ACC112 (cell line): ENCODE measurements around the gene EDRF1.
A peak's percentile ranks its signal among the peaks of the same experiment; 100 is the strongest.
"Not testable (repeated sequence)": the region's sequence is repeated elsewhere in the genome, so short reads cannot be mapped to it uniquely, and the experiment has no call there.

Experiments used
- H2AFZ ChIP-seq: fragments of 200-600 bp; sonication (generic); one replicate; pipeline ENCODE4 v1.6.0; 2017; ENCODE audit warnings: antibody characterized with exemption, low read length; ENCODE audit not compliant: unreplicated experiment
- H3K27ac ChIP-seq: fragments of 200-600 bp; sonication (generic); 2 replicates; pipeline ENCODE4 v1.5.1; 2014; ENCODE audit warnings: low read depth, mild to moderate bottlenecking, antibody characterized with exemption, low read length, moderate library complexity
- H3K27me3 ChIP-seq: fragments of 200-600 bp; sonication (generic); 2 replicates; pipeline ENCODE4 v1.6.1; 2014; ENCODE audit warnings: mild to moderate bottlenecking, antibody characterized with exemption, low read length, moderate library complexity, mixed read lengths; ENCODE audit not compliant: insufficient read depth
- H3K36me3 ChIP-seq: fragments of 200-600 bp; sonication (generic); 2 replicates; pipeline ENCODE4 v1.6.1; 2016; ENCODE audit warnings: mild to moderate bottlenecking, antibody characterized with exemption, low read length, moderate library complexity, mixed read lengths; ENCODE audit not compliant: insufficient read depth
- H3K4me1 ChIP-seq: fragments of 200-600 bp; sonication (generic); one replicate; pipeline ENCODE4 v1.6.1; 2016; ENCODE audit warnings: low read length, mixed read lengths; ENCODE audit not compliant: insufficient read depth, unreplicated experiment, control insufficient read depth
- H3K4me3 ChIP-seq: fragments of 200-600 bp; sonication (generic); 2 replicates; pipeline ENCODE4 v1.5.1; 2014; ENCODE audit warnings: mild to moderate bottlenecking, low read depth, low read length
- H3K79me2 ChIP-seq: fragments of 200-600 bp; sonication (generic); one replicate; pipeline ENCODE4 v1.6.0; 2016; ENCODE audit warnings: low read length; ENCODE audit not compliant: control insufficient read depth, unreplicated experiment, insufficient read depth

The EDRF1 gene

DNA sequence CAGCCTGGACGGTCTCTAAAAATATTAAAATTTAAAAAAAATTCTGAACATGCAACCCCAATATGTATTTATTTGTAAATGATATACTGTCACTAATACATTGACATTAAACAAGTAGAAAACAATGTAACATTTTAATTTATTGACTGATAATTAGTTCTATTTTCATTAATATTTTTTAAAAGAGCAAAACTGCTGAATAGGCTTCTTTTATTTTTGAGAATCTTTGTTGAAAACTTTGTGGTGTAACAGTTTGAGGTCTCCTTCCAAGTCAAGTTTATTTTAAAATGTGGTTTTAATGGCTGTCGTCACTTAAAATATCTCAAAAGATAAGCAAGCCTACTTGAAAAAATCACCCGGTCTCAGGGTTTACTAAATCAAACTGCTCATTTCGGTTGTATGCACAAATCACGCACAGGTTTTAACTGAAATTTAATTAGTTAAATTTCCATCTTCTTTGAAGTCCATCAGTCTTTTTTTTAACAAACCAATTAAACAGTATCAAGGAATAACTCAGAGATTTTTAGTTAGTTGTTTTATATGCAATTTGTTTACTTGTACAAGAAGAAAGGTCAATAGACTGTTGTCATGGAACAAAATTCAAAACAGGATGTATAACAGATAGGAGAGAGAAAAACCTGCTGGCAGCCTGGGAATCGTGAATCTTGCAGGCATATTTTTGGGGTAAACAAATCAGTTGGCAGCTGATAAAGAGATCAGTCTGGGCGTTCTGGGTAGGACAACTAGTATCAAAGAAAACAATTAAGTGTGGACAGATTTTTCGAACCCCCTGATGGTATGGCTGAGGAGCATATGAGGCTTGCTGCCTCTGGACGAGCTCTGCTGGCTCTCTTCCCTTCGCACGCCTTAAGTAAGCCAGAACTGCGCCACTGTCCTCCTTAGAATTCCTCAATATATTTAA lies 9.7 kb upstream of the EDRF1 start:
- no peaks in the 10 kb centered on the region for H3K36me3 ChIP-seq

DNA sequence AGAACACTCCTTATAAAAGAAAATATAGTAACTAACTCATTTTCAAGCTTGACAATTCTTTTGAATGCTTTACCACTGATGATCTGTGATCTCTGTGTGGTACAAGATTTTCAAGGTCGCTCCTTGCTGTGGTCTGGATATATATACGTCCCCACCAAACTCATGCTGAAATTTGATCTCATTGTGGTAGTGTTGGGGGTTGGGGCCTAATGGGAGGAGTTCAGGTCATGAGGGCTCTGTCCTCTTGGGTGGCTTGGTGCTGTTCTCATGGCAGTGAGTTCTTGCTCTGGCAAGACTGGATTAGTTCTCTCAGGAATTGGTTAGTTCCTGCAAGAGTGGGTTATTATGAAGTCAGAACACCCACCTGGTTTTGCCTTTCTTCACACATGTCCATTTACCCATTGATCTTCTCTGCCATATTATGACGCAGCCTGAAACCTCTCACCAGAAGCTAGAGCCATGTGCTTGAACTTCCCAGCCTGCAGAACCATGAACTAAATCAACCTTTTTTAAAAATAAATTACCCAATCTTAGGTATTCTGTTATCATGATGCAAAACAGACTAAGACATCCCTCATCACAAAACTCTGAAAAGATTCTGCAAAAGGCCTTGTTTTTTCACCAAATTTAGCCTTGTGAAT lies 8.3 kb upstream of the EDRF1 start:
- Histone ChIP-seq H3K4me1 (no peaks in the 10 kb centered on the region), H3K36me3 (no peaks in the 10 kb centered on the region), H3K27ac (no peak overlapping the region), H3K27me3 (no peaks in the 10 kb centered on the region), H3K4me3 (no peak overlapping the region), H3K79me2 (no peaks in the 10 kb centered on the region), H2AFZ (no peak overlapping the region)

More for the DNA sequence above, 9.7 kb upstream of the EDRF1 start:
- Histone ChIP-seq H3K27ac (no peak overlapping the region), H2AFZ (no peak overlapping the region), H3K4me3 (no peak overlapping the region), H3K79me2 (no peaks in the 10 kb centered on the region), H3K4me1 (no peaks in the 10 kb centered on the region), H3K27me3 (no peaks in the 10 kb centered on the region)

DNA sequence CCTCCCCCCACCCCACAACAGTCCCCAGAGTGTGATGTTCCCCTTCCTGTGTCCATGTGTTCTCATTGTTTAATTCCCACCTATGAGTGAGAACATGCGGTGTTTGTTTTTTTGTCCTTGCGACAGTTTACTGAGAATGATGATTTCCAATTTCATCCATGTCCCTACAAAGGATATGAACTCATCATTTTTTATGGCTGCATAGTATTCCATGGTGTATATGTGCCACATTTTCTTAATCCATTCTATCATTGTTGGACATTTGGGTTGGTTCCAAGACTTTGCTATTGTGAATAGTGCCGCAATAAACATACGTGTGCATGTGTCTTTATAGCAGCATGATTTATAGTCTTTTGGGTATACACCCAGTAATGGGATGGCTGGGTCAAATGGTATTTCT lies 4.8 kb upstream of the EDRF1 start:
- H3K79me2 ChIP-seq, H2AFZ ChIP-seq, H3K27me3 ChIP-seq, H3K4me3 ChIP-seq, H3K36me3 ChIP-seq, H3K4me1 ChIP-seq, H3K27ac ChIP-seq: not testable (repeated sequence)

DNA sequence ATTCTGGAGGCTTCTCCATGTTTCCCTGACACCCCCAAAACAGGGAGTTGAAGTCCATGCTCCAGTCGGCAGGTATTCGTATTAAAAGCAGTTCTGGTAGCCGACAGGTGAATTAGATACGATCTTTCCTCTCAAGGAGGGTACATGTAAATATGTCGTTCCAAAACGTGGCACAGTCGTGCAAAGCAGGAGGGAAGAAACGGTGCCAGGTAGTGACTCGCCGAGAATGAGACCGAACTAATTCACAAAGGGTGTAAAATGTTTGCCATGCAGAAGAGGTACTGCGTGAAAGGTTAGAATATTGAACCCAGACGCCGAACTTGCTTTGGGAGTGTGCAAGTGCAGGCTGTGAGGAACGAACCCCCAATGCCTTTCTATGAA lies 483 bp downstream of the EDRF1 start:
- peak overlapping the region; percentile 92 for H2AFZ ChIP-seq
- peak overlapping the region; percentile 44; the same call in 1 of the 2 replicates for H3K27ac ChIP-seq
- peaks cover 37% of the 10 kb centered on the region for H3K36me3 ChIP-seq
- H3K4me1 ChIP-seq, result peaks cover 16% of the 10 kb centered on the region
- H3K4me3 ChIP-seq, result peak overlapping the region; percentile 94
- peaks cover 27% of the 10 kb centered on the region for H3K79me2 ChIP-seq
- H3K27me3 ChIP-seq, result no peaks in the 10 kb centered on the region

DNA sequence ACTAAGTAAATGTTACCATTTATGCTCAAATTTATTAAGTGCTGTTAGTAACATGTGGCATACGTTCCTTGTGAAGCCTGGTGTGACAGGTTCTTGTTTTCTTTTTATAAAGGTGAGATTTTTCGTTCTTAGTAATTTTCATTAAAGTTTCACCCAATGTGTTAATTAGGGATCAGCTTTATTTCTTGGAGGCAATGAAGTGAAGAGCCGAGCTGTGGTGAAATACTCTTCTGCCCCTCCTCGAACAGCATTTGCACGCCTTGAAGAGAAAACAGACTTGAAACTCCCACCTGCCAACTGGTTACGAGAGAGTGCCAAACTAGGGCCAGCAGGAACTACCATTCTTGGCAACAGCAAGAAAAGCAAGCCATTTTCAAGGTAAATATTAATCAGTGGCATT lies 1.5 kb downstream of the EDRF1 start:
- Histone ChIP-seq H2AFZ (no peak overlapping the region), H3K79me2 (peaks cover 27% of the 10 kb centered on the region), H3K27ac (no peak overlapping the region), H3K4me3 (peak overlapping the region; percentile 94), H3K36me3 (peaks cover 46% of the 10 kb centered on the region), H3K27me3 (no peaks in the 10 kb centered on the region), H3K4me1 (peaks cover 16% of the 10 kb centered on the region)

DNA sequence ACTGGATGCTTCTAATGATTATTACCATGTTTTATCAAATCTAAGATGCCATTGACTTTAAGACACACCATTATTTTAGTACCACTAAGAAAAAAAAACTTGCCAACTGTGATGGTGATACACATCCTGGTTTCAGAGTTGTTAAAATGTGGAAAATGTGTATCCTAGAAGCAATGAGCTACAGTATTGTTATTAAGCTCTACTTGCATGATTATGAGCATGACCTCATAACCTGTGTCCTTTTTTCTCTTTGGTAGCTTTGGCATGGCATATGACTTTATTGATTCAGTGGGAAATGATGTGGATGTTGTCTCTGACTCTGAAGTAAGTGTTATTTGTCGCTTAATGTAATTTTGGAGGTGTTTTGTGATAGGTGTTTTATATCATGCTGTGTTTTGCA lies 3.3 kb downstream of the EDRF1 start:
- no peak overlapping the region for H3K4me3 ChIP-seq
- H3K27ac ChIP-seq, result no peak overlapping the region
- H3K79me2 ChIP-seq, result peaks cover 27% of the 10 kb centered on the region
- peaks cover 16% of the 10 kb centered on the region for H3K4me1 ChIP-seq
- peaks cover 61% of the 10 kb centered on the region for H3K36me3 ChIP-seq
- no peak overlapping the region for H2AFZ ChIP-seq
- no peaks in the 10 kb centered on the region for H3K27me3 ChIP-seq

DNA sequence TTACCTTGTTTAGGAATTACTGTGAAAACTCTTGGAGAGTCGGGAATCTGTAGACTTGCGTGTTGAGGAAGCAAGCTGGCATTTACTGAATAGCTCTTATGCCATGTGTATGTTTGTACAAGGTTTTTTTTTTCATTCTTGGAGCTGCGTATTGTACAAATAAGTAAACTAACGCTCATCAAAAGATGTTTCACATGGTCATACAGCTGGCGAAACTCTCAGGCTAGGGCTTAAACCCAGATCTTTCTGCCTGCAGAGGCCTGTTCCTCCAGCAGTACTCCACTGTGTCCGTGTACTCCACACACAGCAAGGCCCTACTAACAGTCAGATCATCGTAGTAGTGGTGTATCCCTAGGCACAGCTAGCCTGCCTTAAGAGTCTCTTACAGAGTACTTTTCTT lies 7.4 kb downstream of the EDRF1 start:
- peaks cover 4% of the 10 kb centered on the region for H3K79me2 ChIP-seq
- H3K4me1 ChIP-seq, result peaks cover under 1% of the 10 kb centered on the region

DNA sequence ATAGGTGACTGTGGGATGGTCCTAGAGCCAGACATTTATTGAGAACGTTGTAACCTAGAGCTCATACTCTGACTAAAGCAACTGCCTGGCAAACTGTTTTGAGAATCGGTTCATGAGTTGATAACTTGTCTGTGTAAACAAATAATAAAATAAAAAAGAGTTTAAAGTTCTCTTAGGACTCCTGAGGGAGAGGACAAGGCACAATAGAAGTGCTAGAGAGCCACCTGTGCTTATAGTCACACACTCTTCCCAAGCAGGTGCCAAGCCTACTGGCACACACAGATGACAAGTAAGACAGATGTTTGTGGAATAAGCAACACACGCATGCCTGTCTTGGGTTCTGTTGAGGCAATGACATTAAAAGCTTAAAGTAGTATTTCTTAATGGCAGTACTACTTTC lies 7.9 kb downstream of the EDRF1 start:
- Histone ChIP-seq H3K27me3 (no peaks in the 10 kb centered on the region), H3K4me1 (no peaks in the 10 kb centered on the region), H3K36me3 (peaks cover 78% of the 10 kb centered on the region), H3K4me3 (no peak overlapping the region), H3K27ac (no peak overlapping the region), H2AFZ (no peak overlapping the region), H3K79me2 (peaks cover 3% of the 10 kb centered on the region)

More for the DNA sequence above, 7.4 kb downstream of the EDRF1 start:
- Histone ChIP-seq H3K4me3 (no peak overlapping the region), H3K36me3 (peaks cover 80% of the 10 kb centered on the region), H3K27ac (no peak overlapping the region), H2AFZ (no peak overlapping the region), H3K27me3 (no peaks in the 10 kb centered on the region)

DNA sequence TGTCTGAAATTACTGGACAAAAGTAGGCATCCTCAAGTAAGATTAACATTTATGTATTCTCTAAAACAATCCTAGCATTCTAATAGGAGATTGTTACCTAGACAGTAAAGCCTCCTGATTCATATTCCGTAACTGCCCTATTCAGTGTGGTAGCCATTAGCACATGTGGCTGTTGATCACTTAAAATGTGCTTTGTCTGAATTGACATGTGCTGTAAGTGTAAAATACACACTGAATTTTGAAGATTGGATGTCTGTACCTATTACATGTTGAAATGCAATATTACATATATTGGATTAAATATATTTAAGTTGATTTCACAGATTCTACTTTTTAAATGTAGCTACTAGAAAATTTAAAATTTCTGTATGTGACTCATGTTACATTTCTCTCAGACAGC lies 14.6 kb downstream of the EDRF1 start:
- Histone ChIP-seq H3K4me1 (no peaks in the 10 kb centered on the region), H3K27ac (no peak overlapping the region), H3K4me3 (no peak overlapping the region), H3K36me3 (peaks cover 70% of the 10 kb centered on the region), H3K27me3 (no peaks in the 10 kb centered on the region), H2AFZ (no peak overlapping the region), H3K79me2 (no peaks in the 10 kb centered on the region)

DNA sequence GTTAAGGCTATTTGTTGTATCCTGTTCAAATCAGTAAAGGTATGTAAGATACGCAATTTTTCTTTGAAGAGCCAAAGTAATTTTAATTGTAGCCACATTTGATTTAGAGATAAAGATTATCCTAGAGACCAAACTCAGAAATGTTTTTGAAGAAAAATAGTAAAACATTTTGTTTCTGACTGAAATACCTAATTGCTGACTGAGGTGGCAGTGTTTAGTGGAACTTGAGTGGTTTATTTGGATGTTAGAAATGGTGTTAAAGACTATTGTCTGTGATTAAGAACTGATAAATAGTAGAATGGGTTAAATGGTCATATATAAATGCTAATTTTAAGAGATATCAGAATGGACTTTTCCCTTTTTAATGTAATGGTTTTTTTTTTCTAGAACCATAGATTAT lies 15.3 kb downstream of the EDRF1 start:
- Histone ChIP-seq H3K4me3 (no peak overlapping the region), H3K36me3 (peaks cover 71% of the 10 kb centered on the region), H3K4me1 (no peaks in the 10 kb centered on the region), H3K27ac (no peak overlapping the region), H3K79me2 (no peaks in the 10 kb centered on the region), H3K27me3 (no peaks in the 10 kb centered on the region), H2AFZ (no peak overlapping the region)

DNA sequence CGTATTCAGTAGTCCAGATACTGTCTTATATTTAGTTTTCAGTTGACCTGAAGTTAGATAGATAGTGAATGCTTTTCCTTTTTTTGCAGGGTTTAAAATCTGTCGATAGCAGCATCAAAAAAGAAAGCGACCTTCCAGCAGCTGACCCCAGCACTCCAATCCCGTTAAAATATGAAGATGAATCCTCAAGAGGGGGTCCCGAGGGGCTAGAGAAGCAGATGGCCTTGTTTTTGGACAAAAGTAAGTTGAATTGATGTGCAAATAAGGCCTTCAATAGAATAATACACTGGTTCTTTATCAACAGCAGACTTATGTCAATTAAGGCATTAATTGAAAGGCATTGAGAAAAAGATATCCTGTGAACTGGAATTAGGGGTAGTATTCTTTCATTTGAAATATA lies 18.7 kb downstream of the EDRF1 start:
- Histone ChIP-seq H3K4me3 (no peak overlapping the region), H3K36me3 (peaks cover 65% of the 10 kb centered on the region), H3K4me1 (no peaks in the 10 kb centered on the region), H3K27ac (no peak overlapping the region), H3K79me2 (no peaks in the 10 kb centered on the region), H3K27me3 (no peaks in the 10 kb centered on the region), H2AFZ (no peak overlapping the region)
